OCI-M1 (cell line): Measurements from ENCODE around the gene KCTD3.

Experiments
- DNase-seq: peaks from one replicate; lab custom pipeline; 2025; lab: John Stamatoyannopoulos, UW

The KCTD3 gene

GRCh38 chr1:215556996-215557395 lies 10.1 kb upstream of the KCTD3 start:
- no peak for DNase-seq

DNA sequence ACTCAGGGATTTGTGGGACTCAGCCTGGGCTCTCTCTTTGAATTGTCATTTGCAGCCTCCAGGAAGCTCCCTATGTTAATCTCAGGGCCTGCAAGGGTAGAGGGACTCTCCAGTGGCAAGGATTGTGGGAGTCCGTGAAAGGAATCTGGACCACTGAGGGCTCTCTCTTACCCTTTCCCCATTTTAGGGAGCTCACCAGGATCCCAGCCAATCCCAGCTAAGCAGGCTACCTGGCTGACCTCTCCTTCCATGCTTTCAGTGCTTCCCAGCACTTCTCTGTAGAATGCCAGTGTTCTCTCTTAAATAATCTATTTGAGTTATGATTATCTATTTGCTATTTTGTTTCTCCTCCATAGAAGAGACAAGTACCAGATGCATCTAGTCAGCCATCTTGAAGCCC lies 9.6 kb upstream of the KCTD3 start:
- no peak for DNase-seq

GRCh38 chr1:215557992-215558626 lies 9.0 kb upstream of the KCTD3 start:
- no peak for DNase-seq

DNA sequence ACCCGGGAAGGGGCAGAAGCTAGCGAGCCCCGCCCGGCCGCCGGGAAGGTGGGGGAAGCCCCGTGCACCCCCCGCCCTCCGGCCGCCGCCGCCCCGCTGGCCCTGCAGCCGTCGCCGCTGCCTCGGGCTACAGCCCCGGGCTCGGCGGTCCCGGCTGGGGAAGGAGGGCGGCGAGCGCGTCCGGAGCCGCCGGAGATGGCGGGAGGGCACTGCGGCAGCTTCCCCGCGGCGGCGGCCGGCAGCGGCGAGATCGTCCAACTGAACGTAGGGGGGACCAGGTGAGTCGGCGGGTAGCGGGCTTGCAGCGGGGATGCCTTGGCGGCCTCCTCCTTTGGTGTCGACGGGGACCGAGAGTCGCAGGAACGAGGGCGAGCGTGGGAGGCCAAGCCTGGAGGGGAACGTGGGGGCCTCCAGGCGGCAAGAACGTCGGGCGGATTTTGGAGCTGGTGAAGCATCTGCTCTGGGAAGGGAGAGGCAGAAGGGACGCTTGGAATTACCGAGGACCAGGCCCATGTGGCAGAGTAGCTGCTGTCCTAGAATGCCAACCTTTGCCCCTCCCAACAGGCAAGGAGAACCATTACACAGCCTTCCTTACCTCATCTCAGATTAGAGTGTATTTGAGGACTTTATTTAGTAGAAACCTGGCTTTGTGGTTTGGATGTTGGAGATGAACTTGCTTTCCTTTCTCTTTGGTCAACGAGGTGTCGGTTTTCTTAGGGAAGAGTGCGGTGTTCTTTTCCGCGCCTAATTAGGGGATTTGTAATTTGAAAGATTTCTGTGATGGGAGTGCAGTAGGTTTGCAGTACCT lies 591 bp downstream of the KCTD3 start:
- DNase-seq = peak; percentile 83

- DNase-seq = peak; percentile 83
Measured at GRCh38 chr1:215568299-215568692, 1.2 kb downstream of the KCTD3 start.

GRCh38 chr1:215569986-215570824 lies 3.1 kb downstream of the KCTD3 start:
- peak; percentile 22 for DNase-seq

DNA sequence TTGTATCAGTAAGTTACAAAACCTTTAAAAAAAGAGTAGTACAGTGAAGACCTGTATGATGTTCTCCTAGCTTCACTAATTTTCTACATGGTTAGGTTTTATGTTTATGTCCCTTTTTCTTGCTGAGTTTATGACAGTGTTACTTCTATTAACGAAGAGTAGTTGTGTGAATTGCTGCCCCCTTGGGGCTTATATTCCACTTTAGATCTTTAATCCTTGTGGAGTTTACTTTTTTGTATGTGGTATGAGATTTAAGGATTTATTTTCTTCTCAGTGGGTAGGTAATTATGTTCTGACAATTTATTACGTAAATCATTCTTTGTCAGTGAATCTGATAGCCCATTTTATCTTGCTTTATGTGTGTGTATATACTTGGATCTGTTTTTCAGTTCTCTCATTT lies 14.8 kb downstream of the KCTD3 start:
- DNase-seq = no peak

DNA sequence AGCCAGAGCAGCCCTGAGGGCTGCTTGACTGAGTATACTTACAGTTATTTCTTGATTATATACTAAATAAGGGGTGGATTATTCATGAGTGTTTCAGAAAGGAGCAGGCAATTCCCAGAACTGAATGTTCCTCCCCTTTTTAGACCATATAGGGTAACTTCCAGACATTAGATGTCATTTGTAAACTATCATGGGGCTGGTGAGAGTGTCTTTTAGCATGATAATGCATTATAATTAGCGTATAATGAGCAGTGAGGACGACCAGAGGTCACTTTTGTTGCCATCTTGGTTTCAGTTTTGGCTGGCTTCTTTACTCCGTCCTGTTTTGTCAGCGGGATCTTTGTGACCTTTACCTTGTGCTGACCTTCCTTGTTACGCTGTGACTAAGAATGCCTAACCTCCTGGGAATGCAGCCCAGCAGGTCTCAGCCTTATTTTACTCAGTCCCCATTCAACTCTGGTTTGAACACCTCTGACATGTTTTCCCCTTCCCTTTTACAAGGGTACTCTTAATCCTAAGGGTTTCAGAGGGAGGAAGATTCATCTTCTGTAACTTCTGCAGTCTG lies 16.2 kb downstream of the KCTD3 start:
- no peak for DNase-seq

DNA sequence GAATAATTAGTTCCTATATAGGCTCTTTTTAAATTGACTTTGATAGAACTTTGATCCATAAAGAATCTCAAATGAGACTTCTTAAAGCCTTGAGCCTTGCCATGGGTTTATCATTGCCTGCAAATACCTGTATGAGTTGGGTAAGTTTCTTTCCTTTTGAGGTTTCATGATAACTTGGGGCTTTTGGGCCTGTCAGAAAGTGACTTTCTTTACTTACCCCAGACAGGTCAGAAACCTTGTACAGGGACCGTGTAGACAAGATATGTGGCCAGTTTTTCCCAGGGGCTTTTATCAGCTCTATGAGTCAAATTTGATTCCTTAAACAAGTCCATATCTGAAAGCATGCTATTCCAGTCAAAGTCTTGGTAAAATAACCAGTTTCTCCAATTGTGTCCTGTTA lies 17.3 kb downstream of the KCTD3 start:
- DNase-seq = no peak

GRCh38 chr1:215589650-215590435 lies 22.7 kb downstream of the KCTD3 start:
- no peak for DNase-seq

DNA sequence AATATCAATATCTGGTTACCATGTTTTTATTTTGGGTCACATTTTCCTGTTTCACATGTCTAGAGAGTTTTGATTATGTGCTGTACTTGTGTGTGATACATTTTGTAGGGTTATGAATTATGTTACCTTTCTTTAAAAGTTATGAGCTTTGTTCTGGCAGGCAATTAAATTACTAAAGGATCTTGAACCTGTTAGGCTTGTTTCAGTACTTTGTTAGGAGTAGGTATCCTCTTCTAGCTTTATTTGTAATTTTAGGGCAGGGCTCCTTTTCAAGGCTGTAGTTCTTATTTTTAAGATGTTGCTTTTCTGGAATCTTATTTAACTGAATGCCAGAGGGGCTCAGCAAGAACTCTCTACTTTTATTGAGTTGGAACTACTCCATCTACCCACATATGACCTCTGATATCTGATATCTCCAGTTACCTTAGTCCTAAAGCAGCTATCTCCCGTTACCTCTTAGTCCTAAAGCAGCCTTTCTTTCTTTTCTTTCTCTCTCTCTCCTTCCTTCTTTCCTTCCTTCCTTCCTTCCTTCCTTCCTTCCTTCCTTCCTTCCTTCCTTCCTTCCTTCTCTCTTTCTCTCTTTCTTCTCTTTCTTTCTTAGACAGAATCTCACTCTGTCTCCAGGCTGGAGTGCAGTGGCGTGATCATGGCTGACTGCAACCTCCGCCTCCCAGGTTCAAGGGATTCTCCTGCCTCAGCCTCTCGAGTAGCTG lies 23.8 kb downstream of the KCTD3 start:
- DNase-seq = no peak

GRCh38 chr1:215594640-215595039 lies 27.5 kb downstream of the KCTD3 start:
- no peak for DNase-seq

- peak; percentile 14 for DNase-seq
Measured at GRCh38 chr1:215595231-215595630, 28.1 kb downstream of the KCTD3 start.

GRCh38 chr1:215597961-215598360 lies 30.9 kb downstream of the KCTD3 start:
- no peak for DNase-seq

DNA sequence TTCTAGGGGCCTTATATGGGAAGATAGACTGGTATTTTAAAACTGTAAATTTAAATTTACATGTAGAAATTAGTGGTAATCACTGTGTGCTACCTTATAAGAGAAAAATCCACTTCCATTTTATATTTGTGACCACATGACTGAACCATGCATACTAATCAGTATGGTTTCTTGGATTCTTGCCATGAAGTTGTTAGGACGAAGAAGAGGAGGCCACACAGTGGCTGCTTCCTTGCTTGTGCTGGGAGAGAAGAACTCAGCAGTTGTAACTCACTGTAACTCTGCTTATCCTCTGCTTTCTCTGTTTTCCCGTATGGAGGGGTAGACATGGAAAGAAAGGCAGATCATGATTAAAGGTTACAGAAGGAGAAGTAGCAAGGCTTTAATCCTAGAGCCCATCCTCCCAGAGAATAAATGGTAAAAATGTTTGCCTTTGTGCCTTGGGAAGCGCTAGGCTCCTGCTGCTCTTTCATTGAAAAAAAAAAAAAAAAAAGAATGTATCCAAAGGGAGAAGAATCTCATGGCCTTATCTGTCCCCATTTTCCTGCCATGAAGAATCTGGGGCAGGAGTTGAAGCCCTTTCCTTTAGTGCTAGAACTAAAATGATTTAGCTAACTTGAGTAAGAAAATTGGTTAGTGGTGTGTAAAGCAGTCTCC lies 32.4 kb downstream of the KCTD3 start:
- peak; percentile 78 for DNase-seq

DNA sequence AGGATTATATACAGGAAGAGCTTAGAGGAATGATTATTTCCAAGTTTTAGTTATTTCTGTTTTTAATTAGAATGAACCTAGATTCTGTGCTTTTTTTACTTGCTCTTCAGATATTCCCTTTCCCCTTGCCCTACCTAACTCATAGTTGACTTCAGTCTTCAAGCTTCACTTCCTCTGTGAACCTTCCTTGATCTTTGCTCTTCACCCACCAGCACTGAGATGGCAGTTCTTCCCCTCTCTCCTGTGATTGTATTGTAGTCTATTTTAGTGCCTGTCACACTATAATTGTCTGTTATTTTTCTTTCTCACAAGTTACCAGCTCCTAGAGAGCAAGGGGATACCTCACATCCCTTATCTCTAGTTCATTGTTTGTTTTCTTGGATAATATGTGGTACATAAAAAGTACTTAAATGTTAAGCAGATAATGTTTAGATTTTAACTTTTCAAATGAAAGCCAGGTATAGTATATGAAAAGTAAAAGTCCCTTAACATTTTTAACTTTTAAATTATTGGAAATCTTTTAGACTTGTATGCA lies 33.2 kb downstream of the KCTD3 start:
- DNase-seq = peak; percentile 23

- DNase-seq = no peak
Measured at GRCh38 chr1:215600867-215601266, 33.8 kb downstream of the KCTD3 start.

DNA sequence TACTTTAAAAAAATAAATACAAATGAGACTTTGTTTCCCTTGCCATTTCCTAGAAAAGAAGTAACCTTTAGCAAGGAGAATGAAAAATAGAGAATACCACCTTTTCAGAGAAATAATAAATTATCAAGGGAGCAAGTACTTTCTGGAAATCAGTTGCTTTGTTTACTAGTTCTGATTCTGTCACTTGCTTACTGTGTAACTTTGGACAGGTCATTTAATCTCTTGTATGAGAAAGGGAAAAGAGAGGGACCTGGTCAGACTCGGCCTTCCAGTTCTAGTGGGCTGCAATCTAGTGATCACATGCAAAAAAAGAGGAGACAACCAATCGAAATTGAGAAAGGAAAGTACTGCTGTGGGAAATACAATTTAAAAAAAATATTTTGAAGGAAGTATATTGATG lies 34.2 kb downstream of the KCTD3 start:
- DNase-seq = no peak

DNA sequence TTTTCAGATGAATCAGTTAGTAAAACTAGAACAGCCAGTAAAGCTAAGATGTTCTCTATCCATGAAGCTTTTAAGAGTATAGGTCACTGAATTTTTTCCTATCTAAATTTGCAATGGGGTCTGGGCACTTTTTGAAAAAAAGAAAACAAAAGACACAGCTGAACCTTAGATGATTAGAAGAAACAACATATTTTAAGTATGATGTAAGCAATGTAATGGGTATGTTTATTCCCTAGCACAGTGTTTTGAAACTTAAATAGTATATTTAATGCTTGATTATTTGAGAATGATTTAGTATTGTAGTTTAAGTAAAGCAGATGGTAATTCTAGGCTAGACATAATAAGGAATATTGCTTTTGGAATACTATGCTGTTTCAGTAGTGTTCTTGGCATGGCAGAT lies 36.2 kb downstream of the KCTD3 start:
- DNase-seq = no peak

DNA sequence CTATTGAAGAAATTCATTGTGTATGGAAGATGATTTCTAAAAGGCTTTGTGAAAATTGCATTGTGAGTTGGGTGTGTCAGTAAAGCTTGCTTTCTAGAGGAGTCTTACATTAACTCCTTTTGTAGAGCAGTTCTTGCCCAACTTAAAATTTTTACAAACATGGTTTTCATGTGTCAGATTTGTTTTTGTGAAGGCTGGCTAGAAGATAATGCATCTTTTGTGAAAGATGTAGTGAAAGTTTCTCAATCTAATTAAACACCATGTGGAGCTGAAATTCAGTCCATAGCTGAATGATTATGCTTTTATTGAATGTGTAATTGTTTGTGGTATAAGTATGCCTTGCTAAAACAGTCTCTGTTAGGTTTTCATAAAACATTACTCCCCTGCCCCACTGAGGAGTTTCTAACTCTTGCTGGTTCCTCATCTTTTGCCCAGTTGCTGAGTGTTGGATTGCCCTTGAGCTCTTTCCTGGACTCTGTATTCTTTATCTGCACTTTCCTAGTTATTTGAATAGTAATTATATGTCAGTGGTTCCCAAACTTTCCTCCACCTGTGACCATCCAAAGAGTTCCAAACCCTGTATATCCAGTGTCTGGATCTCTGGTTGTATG lies 38.0 kb downstream of the KCTD3 start:
- DNase-seq = no peak
